OCI-LY1 (cell line): ENCODE measurements around the gene KCNH4.

Experiments used
- H2AFZ ChIP-seq: fragments of 200-600 bp; sonication (generic), shearing (Covaris generic); 2 replicates; pipeline ENCODE4 v1.6.0; 2014; ENCODE audit warnings: antibody characterized with exemption, mild to moderate bottlenecking, low read length
- H3F3A ChIP-seq: fragments of 200-600 bp; sonication (generic), shearing (Covaris generic); 2 replicates; pipeline ENCODE4 v1.6.0; 2014; ENCODE audit warnings: mild to moderate bottlenecking, antibody characterized with exemption, low read length, moderate library complexity; ENCODE audit not compliant: insufficient read depth
- H3K27ac ChIP-seq: fragments of 200-600 bp; sonication (generic); 2 replicates; pipeline ENCODE4 v1.5.1; 2014; ENCODE audit warnings: low read length, mixed run types, mild to moderate bottlenecking, low read depth; ENCODE audit not compliant: poor library complexity, severe bottlenecking
- H3K27me3 ChIP-seq: fragments of 200-600 bp; sonication (generic); 2 replicates; pipeline ENCODE4 v1.6.0; 2014; ENCODE audit warnings: antibody characterized with exemption, mild to moderate bottlenecking, low read length, moderate library complexity; ENCODE audit not compliant: insufficient read depth
- H3K36me3 ChIP-seq: fragments of 200-600 bp; sonication (generic); 2 replicates; pipeline ENCODE4 v1.6.1; 2014; ENCODE audit warnings: mild to moderate bottlenecking, antibody characterized with exemption, low read length, moderate library complexity, mixed read lengths; ENCODE audit not compliant: insufficient read depth
- H3K4me1 ChIP-seq: fragments of 200-600 bp; sonication (generic); 2 replicates; pipeline ENCODE4 v1.5.1; 2014; ENCODE audit warnings: mild to moderate bottlenecking, low read length, moderate library complexity; ENCODE audit not compliant: insufficient read depth, severe bottlenecking
- H3K4me2 ChIP-seq: fragments of 200-600 bp; sonication (generic), shearing (Covaris generic); 2 replicates; pipeline ENCODE4 v1.6.1; 2014; ENCODE audit warnings: low read length
- H3K4me3 ChIP-seq: fragments of 200-600 bp; sonication (generic); 2 replicates; pipeline ENCODE4 v1.5.1; 2014; ENCODE audit warnings: low read length, low read depth, mild to moderate bottlenecking, mixed read lengths; ENCODE audit not compliant: poor library complexity, severe bottlenecking
- H3K79me2 ChIP-seq: fragments of 200-600 bp; shearing (Covaris generic); 2 replicates; pipeline ENCODE4 v1.6.1; 2016; ENCODE audit warnings: mixed run types, low read length, mixed read lengths; ENCODE audit not compliant: insufficient read depth
- H3K9ac ChIP-seq: fragments of 200-600 bp; sonication (generic), shearing (Covaris generic); 2 replicates; pipeline ENCODE4 v1.6.1; 2014; ENCODE audit warnings: mild to moderate bottlenecking, low read length, mixed read lengths
- H3K9me2 ChIP-seq: fragments of 200-600 bp; sonication (generic), shearing (Covaris generic); 2 replicates; pipeline ENCODE4 v1.6.1; 2014; ENCODE audit warnings: low read depth, mild to moderate bottlenecking, low read length, mixed read lengths
- H3K9me3 ChIP-seq: fragments of 200-600 bp; shearing (Covaris generic); 2 replicates; pipeline ENCODE4 v1.6.1; 2014; ENCODE audit warnings: low read length, mixed read lengths
- H4K20me1 ChIP-seq: fragments of 200-600 bp; sonication (generic), shearing (Covaris generic); 2 replicates; pipeline ENCODE4 v1.6.0; 2016; ENCODE audit warnings: mild to moderate bottlenecking, low read length; ENCODE audit not compliant: insufficient read depth
- EZH2 ChIP-seq: fragments of 200-600 bp; sonication (generic), shearing (Covaris generic); IDR thresholded peaks from 2 replicates; pipeline ENCODE4 v1.8.0; 2017; ENCODE audit warnings: borderline replicate concordance, mixed run types, mild to moderate bottlenecking, antibody characterized with exemption, low read length, moderate library complexity, mixed read lengths
- TF ChIP-seq, protein P1 (sequence below): fragments of 200-600 bp; sonication (generic), shearing (Covaris generic); IDR thresholded peaks from 2 replicates; pipeline ENCODE4 v1.5.1; 2017; ENCODE audit warnings: mild to moderate bottlenecking, antibody characterized with exemption, low read length, moderate library complexity, mixed read lengths

Gene KCNH4

DNA sequence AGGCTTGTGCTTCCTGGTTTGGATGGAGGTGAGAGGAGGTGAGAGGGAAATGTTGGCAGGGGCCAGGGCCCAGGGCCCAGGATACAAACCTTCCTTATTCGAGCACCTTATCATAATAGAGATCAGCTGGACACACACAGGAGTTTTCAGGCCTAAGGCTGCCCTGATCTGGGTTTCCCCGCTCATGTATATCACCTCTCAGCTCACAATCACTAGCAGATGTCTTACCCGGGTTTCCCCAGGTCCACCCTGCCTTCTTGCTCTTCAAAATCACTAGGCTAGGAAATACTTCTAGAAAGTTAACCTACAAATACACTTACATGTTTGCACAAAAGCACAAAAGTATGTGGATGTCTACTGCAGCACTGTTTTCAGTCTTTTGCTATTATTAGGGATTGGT lies 54.1 kb downstream of the KCNH4 start:
- no peaks in the 10 kb centered on the region for H3K9me2 ChIP-seq
- H3K9me3 ChIP-seq: no peaks in the 10 kb centered on the region
- no peak overlapping the region for H2AFZ ChIP-seq
- H3K9ac ChIP-seq: no peak overlapping the region
- TF ChIP-seq, protein P1, sequence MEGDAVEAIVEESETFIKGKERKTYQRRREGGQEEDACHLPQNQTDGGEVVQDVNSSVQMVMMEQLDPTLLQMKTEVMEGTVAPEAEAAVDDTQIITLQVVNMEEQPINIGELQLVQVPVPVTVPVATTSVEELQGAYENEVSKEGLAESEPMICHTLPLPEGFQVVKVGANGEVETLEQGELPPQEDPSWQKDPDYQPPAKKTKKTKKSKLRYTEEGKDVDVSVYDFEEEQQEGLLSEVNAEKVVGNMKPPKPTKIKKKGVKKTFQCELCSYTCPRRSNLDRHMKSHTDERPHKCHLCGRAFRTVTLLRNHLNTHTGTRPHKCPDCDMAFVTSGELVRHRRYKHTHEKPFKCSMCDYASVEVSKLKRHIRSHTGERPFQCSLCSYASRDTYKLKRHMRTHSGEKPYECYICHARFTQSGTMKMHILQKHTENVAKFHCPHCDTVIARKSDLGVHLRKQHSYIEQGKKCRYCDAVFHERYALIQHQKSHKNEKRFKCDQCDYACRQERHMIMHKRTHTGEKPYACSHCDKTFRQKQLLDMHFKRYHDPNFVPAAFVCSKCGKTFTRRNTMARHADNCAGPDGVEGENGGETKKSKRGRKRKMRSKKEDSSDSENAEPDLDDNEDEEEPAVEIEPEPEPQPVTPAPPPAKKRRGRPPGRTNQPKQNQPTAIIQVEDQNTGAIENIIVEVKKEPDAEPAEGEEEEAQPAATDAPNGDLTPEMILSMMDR: no peak
- TF ChIP-seq EZH2: no peak
- H3K4me3 ChIP-seq: no peak overlapping the region
- H3K27ac ChIP-seq: peak overlapping the region; percentile 40
- H3F3A ChIP-seq: 0 out of 2 replicates have a peak, but pooled peaks cover 4% of the 10 kb centered on the region
- no peaks in the 10 kb centered on the region for H4K20me1 ChIP-seq
- peaks cover 14% of the 10 kb centered on the region for H3K4me1 ChIP-seq
- H3K36me3 ChIP-seq: peaks cover 56% of the 10 kb centered on the region
- no peaks in the 10 kb centered on the region for H3K27me3 ChIP-seq
- H3K79me2 ChIP-seq: peaks cover 4% of the 10 kb centered on the region
- H3K4me2 ChIP-seq: no peak overlapping the region

- Histone ChIP-seq H3K4me1 (peaks cover 7% of the 10 kb centered on the region), H2AFZ (no peak overlapping the region), H3K9ac (no peak overlapping the region), H3K27me3 (no peaks in the 10 kb centered on the region), H4K20me1 (no peaks in the 10 kb centered on the region), H3F3A (0 out of 2 replicates have a peak, but pooled peaks cover 4% of the 10 kb centered on the region), H3K4me3 (no peak overlapping the region), H3K4me2 (no peak overlapping the region), H3K36me3 (peaks cover 56% of the 10 kb centered on the region), H3K9me2 (no peaks in the 10 kb centered on the region), H3K9me3 (no peaks in the 10 kb centered on the region), H3K27ac (no peak overlapping the region), H3K79me2 (no peaks in the 10 kb centered on the region)
- no peak for TF ChIP-seq EZH2
Measured at GRCh38 chr17:42125565-42125964, 55.4 kb downstream of the KCNH4 start.

DNA sequence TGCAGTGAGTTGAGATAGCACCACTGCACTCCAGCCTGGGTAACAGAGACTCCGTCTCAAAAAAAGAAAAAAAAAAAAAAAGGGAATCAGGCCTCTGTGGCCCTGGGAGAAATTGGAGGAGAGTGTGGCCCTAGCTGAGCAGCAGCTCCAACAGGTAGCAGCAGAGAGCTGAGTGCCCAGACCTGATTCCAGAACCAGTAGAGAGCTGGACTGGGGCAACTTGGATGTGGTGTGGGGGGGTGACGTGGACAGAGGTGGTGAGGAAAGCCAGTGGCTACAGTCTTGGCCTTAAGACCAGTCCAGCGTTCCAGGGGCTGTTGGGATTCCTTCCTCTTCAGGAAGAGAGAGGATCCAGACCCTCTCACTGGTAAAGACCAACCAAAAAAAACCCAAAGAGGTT lies 56.7 kb downstream of the KCNH4 start:
- peaks cover 46% of the 10 kb centered on the region for H3K36me3 ChIP-seq
- no peak overlapping the region for H2AFZ ChIP-seq
- no peaks in the 10 kb centered on the region for H3K9me2 ChIP-seq
- no peaks in the 10 kb centered on the region for H3K27me3 ChIP-seq
- H3K4me1 ChIP-seq: peaks cover 20% of the 10 kb centered on the region
- 0 out of 2 replicates have a peak, but pooled peaks cover 4% of the 10 kb centered on the region for H3F3A ChIP-seq
- no peak for TF ChIP-seq EZH2
- TF ChIP-seq, protein P1: no peak
- H3K4me3 ChIP-seq: no peak overlapping the region
- no peaks in the 10 kb centered on the region for H4K20me1 ChIP-seq
- no peak overlapping the region for H3K9ac ChIP-seq
- H3K9me3 ChIP-seq: no peaks in the 10 kb centered on the region
- H3K4me2 ChIP-seq: no peak overlapping the region
- no peak overlapping the region for H3K27ac ChIP-seq
- H3K79me2 ChIP-seq: no peaks in the 10 kb centered on the region
